Endothelial cell of umbilical vein (primary cell): ENCODE data around the gene TTLL5. TPM values are rescaled to one million over a fixed set of nuclear protein-coding genes. Genes with fewer than 3 reads are reported as not detected.

Experiments used
- BruUV-seq: library from RNA; stranded (reverse); fragments of 400-500 nt; replicated peaks from 2 replicates; lab custom pipeline; 2021; lab: Mats Ljungman, UMichigan
- CTCF ChIA-PET: fragments of 300-600, 350-600 bp; sonication (Branson Sonifier 250); formaldehyde crosslinking; loops from one replicate; lab custom pipeline; 2021; ENCODE audit warnings: antibody characterized with exemption, inconsistent platforms; lab: Charles Lee
- POLR2A ChIA-PET: fragments of 300-600, 350-600 bp; sonication (Branson Sonifier 250); formaldehyde crosslinking; loops from one replicate; lab custom pipeline; 2021; ENCODE audit warnings: antibody characterized with exemption, inconsistent platforms; lab: Charles Lee
- DNase-seq: peaks from one replicate; pipeline ENCODE4 v3.0.0-alpha.2; 2011; ENCODE audit warnings: low read depth, low spot score
- FAIRE-seq: peaks from 2 replicates; lab custom pipeline; 2011; peaks lifted over from hg19 to GRCh38; lab: Jason Lieb, UNC
- H2AFZ ChIP-seq: 2 replicates; pipeline ENCODE4 v1.6.0; 2012; ENCODE audit warnings: low read depth, low read length, control low read depth, inconsistent platforms
- H3K27ac ChIP-seq: 2 replicates; pipeline ENCODE4 v1.5.1; 2011; ENCODE audit warnings: low read depth, mild to moderate bottlenecking, control low read depth, low read length, moderate library complexity; ENCODE audit not compliant: insufficient read depth
- H3K27me3 ChIP-seq, 2 experiments: 2 replicates each; pipeline versions ENCODE4 v1.6.0 to v1.6.1; 2011; ENCODE audit warnings: low read length in 2 of 2, mixed read lengths in 1 of 2; ENCODE audit not compliant: control insufficient read depth in 2 of 2, insufficient read depth in 2 of 2
- H3K36me3 ChIP-seq, 2 experiments: 2 replicates in 1 of 2; 3 replicates in 1 of 2; pipeline ENCODE4 v1.5.1; 2011; ENCODE audit warnings: low read length in 2 of 2, mild to moderate bottlenecking in 1 of 2, moderate library complexity in 1 of 2; ENCODE audit not compliant: control insufficient read depth in 2 of 2, insufficient read depth in 2 of 2; ENCODE audit errors: extremely low read depth in 1 of 2
- H3K4me1 ChIP-seq: 3 replicates; pipeline ENCODE4 v1.5.1; 2011; ENCODE audit warnings: mild to moderate bottlenecking, low read length; ENCODE audit not compliant: control insufficient read depth, insufficient read depth; ENCODE audit errors: extremely low read depth
- H3K4me2 ChIP-seq: 2 replicates; pipeline ENCODE4 v1.6.1; 2011; ENCODE audit warnings: low read length, control low read depth, mixed read lengths; ENCODE audit not compliant: insufficient read depth
- H3K4me3 ChIP-seq, 3 experiments: fragments of 200-600 bp in 1 of 3; sonication (generic), shearing (Covaris generic) in 1 of 3; replicated peaks in 1 of 3; 2 replicates each; pipeline ENCODE4 v1.5.1; 2011 to 2016; ENCODE audit warnings: control low read depth in 3 of 3, low read length in 3 of 3, mild to moderate bottlenecking in 2 of 3, inconsistent platforms in 1 of 3, low read depth in 1 of 3, moderate library complexity in 1 of 3; ENCODE audit not compliant: insufficient read depth in 1 of 3
- H3K79me2 ChIP-seq: 2 replicates; pipeline ENCODE4 v1.6.0; 2012; ENCODE audit warnings: low read length, inconsistent platforms; ENCODE audit not compliant: control insufficient read depth, insufficient read depth
- H3K9ac ChIP-seq: replicated peaks from 2 replicates; pipeline ENCODE3; 2011; ENCODE audit warnings: low read length, control low read depth; ENCODE audit not compliant: insufficient read depth; ENCODE audit errors: extremely low read depth
- H3K9me1 ChIP-seq: replicated peaks from 3 replicates; pipeline ENCODE4 v1.6.0; 2011; ENCODE audit warnings: mild to moderate bottlenecking, low read length; ENCODE audit not compliant: control insufficient read depth, insufficient read depth; ENCODE audit errors: extremely low read depth
- H3K9me3 ChIP-seq: replicated peaks from 2 replicates; pipeline ENCODE4 v1.5.1; 2012; ENCODE audit warnings: low read length, inconsistent platforms; ENCODE audit not compliant: control insufficient read depth, insufficient read depth
- H4K20me1 ChIP-seq: replicated peaks from 2 replicates; pipeline ENCODE3; 2011; ENCODE audit warnings: mild to moderate bottlenecking, low read length; ENCODE audit not compliant: control insufficient read depth, insufficient read depth; ENCODE audit errors: extremely low read depth
- EZH2 ChIP-seq: IDR thresholded peaks from 2 replicates; pipeline ENCODE4 v1.6.1; 2012; ENCODE audit warnings: borderline replicate concordance, low read depth, mild to moderate bottlenecking, moderate library complexity, low read length, inconsistent platforms; ENCODE audit not compliant: severe bottlenecking
- FOS ChIP-seq: IDR thresholded peaks from 2 replicates; pipeline ENCODE4 v1.6.1; 2011; ENCODE audit warnings: mild to moderate bottlenecking, low read length, moderate library complexity, borderline replicate concordance; ENCODE audit not compliant: insufficient read depth
- GATA2 ChIP-seq: IDR thresholded peaks from 2 replicates; pipeline ENCODE4 v1.7.0; 2011; ENCODE audit warnings: low read depth, mild to moderate bottlenecking, moderate library complexity, mixed read lengths, low read length; ENCODE audit not compliant: insufficient read length, insufficient read depth
- JUN ChIP-seq: IDR thresholded peaks from 2 replicates; pipeline ENCODE4 v1.6.1; 2011; ENCODE audit warnings: borderline replicate concordance, low read depth; ENCODE audit not compliant: insufficient read length, insufficient read depth
- MYC ChIP-seq: IDR thresholded peaks from one replicate; pipeline ENCODE4 v1.6.1; 2011; ENCODE audit warnings: mild to moderate bottlenecking, low read depth, low read length
- POLR2A ChIP-seq: IDR thresholded peaks from 2 replicates; pipeline ENCODE4 v1.6.1; 2012; ENCODE audit warnings: low read depth, mild to moderate bottlenecking, control low read depth, low read length
- POLR2AphosphoS5 ChIP-seq: IDR thresholded peaks from 2 replicates; pipeline ENCODE4 v1.6.1; 2012; ENCODE audit warnings: low read depth, mild to moderate bottlenecking, control low read depth, low read length, moderate library complexity; ENCODE audit not compliant: insufficient read depth
- dilution Hi-C: fragments of 300-500 bp; cut with MboI; formaldehyde crosslinking; loops from one replicate; pipeline ENCODE4 v1.15.0; 2019; ENCODE audit warnings: low sequenced_read_pairs; ENCODE audit not compliant: extremely low pct_ligation_motif_present
- intact Hi-C: fragments of 100-400 bp; cut with micrococcal nuclease; formaldehyde crosslinking; loops from one replicate; pipeline ENCODE4 v1.10.0; 2022
- polyA plus RNA-seq, 4 experiments: library from polyadenylated mRNA; depleted of rRNA in 3 of 4; stranded (reverse) in 3 of 4; unstranded in 1 of 4; fragments of >200 nt; gene quantifications; 2 replicates each; pipeline versions ENCODE4 v1.2.1 to v1.2.3, GENCODE V29; 2011 to 2012; ENCODE audit warnings: missing spikeins in 1 of 4
- total RNA-seq: library from RNA; stranded (reverse); gene quantifications from 2 replicates; pipeline ENCODE4 v1.2.3, GENCODE V29; 2021
- TF ChIP-seq, protein P1 (sequence below), 2 donors: IDR thresholded peaks; 1 replicate in 1 of 2; 2 replicates in 1 of 2; pipeline ENCODE4 v1.5.1; 2011; ENCODE audit warnings: low read length in 2 of 2, mild to moderate bottlenecking in 2 of 2, moderate library complexity in 2 of 2, control low read depth in 1 of 2, inconsistent platforms in 1 of 2, low read depth in 1 of 2; ENCODE audit not compliant: insufficient read depth in 1 of 2; ENCODE audit errors: extremely low read depth in 1 of 2
- TF ChIP-seq, protein P2 (sequence below): IDR thresholded peaks from 2 replicates; pipeline ENCODE4 v1.6.1; 2011; ENCODE audit not compliant: insufficient read depth, insufficient read length

TTLL5 gene
- total and polyA plus RNA-seq, 2 donors (not counting 3 experiments of a cell fraction or from before 2014, with no cell fraction given) = 33.2 to 93.6 TPM

GRCh38 chr14:75751296-75751695 is 90.2 kb downstream of the TTLL5 start:
- Histone ChIP-seq H3K36me3 (peaks cover 2 to 6% of the 10 kb centered on the region in 2 experiments), H3K4me2 (no peak overlapping the region), H2AFZ (no peak overlapping the region), H3K79me2 (no peaks in the 10 kb centered on the region), H3K27ac (no peak overlapping the region), H3K9ac (no peak overlapping the region), H4K20me1 (no peaks in the 10 kb centered on the region), H3K9me1 (no peaks in the 10 kb centered on the region), H3K27me3 (no peaks in the 10 kb centered on the region), H3K9me3 (no peaks in the 10 kb centered on the region), H3K4me1 (no peaks in the 10 kb centered on the region), H3K4me3 (no peak overlapping the region)
- TF ChIP-seq, protein P1, sequence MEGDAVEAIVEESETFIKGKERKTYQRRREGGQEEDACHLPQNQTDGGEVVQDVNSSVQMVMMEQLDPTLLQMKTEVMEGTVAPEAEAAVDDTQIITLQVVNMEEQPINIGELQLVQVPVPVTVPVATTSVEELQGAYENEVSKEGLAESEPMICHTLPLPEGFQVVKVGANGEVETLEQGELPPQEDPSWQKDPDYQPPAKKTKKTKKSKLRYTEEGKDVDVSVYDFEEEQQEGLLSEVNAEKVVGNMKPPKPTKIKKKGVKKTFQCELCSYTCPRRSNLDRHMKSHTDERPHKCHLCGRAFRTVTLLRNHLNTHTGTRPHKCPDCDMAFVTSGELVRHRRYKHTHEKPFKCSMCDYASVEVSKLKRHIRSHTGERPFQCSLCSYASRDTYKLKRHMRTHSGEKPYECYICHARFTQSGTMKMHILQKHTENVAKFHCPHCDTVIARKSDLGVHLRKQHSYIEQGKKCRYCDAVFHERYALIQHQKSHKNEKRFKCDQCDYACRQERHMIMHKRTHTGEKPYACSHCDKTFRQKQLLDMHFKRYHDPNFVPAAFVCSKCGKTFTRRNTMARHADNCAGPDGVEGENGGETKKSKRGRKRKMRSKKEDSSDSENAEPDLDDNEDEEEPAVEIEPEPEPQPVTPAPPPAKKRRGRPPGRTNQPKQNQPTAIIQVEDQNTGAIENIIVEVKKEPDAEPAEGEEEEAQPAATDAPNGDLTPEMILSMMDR (IDR thresholded peaks at IDR 0.05; ENCODE audit: extremely low read depth in 1 of 2, insufficient read depth in 1 of 2, low read depth in 1 of 2, low read length in 2 of 2) = no peak
- dilution Hi-C loops = no loop called here
- FAIRE-seq (no peak), DNase-seq (no peak)
- intact Hi-C loops = no loop called here
- no TSS peak for BruUV-seq
- CTCF ChIA-PET = interaction anchor here (1.3 kb wide), 1 partner anchor 42 kb away, joined by 3 read pairs; no protein-coding TSS in a partner anchor
- POLR2A ChIA-PET = no interaction called here

DNA sequence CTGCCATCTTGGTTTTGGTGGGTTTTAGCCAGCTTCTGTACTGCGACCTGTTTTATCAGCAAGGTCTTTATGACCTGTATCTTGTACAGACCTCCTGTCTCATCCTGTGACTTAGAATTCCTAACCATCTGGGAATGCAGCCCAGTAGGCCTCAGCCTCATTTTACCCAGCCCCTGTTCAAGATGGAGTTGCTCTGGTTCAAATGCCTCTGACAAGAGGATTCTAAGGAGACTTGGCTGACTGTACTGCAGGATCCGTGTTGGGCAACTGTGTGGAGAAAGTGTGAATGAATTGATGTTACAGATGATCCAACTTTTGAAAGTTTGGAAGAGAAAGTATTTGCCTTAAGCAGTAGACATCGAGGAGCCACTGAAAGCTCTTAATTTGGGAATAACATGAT is 91.0 kb downstream of the TTLL5 start:
- Histone ChIP-seq H3K9ac (no peak overlapping the region), H4K20me1 (no peaks in the 10 kb centered on the region), H3K4me3 (no peak overlapping the region), H3K36me3 (peaks cover 2 to 5% of the 10 kb centered on the region in 2 experiments), H3K27me3 (no peaks in the 10 kb centered on the region), H3K9me3 (no peaks in the 10 kb centered on the region), H3K27ac (no peak overlapping the region), H3K4me1 (no peaks in the 10 kb centered on the region), H3K9me1 (no peaks in the 10 kb centered on the region), H3K79me2 (no peaks in the 10 kb centered on the region), H3K4me2 (no peak overlapping the region), H2AFZ (no peak overlapping the region)
- FAIRE-seq = no peak
- TF ChIP-seq, protein P2, sequence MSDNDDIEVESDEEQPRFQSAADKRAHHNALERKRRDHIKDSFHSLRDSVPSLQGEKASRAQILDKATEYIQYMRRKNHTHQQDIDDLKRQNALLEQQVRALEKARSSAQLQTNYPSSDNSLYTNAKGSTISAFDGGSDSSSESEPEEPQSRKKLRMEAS = no peak
- TF ChIP-seq MYC = no peak
- no peak for TF ChIP-seq POLR2AphosphoS5
- TF ChIP-seq, protein P1 (IDR thresholded peaks at IDR 0.05; ENCODE audit: extremely low read depth in 1 of 2, insufficient read depth in 1 of 2, low read depth in 1 of 2, low read length in 2 of 2) = no peak
- TF ChIP-seq POLR2A = no peak
- TF ChIP-seq EZH2 = no peak
- no peak for TF ChIP-seq FOS
- TF ChIP-seq JUN = no peak
- no peak for TF ChIP-seq GATA2
- ChIA-PET POLR2A (no interaction called here), CTCF (interaction anchor here (1.0 to 1.3 kb wide), 2 partner anchors 43 kb away, joined by 3 to 5 read pairs; no protein-coding TSS in a partner anchor)
- dilution Hi-C loops = no loop called here
- intact Hi-C loops = no loop called here
- no peak for DNase-seq
- no TSS peak for BruUV-seq
